Activated CD4-positive, alpha-beta T cell treated with anti-CD3 and anti-CD28 coated beads, Interleukin-2, amount 50 U/mL, for 48 hours (primary cell): ENCODE data around the gene FNDC3B.

Experiments
- DNase-seq, 2 experiments: peaks; one replicate each; pipeline ENCODE4 v3.0.0-alpha.2; 2020

The FNDC3B gene

DNA sequence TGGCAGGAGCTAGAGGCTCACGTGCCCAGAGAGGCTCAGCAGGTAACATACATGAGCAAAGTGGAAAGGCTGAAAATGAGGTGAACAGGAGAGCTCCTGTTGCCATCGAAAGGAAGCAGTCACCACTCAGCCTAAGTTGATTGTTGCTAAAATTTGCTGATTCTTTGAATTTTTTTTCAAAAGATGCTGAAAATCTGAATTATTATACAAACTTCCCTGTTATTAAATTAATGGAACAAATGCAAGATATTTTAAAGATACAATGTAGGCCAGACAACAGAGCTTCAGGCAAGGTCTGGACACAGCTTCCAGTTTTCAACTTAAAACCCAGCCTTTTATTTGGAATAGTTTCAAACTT is 257.6 kb downstream of the FNDC3B start:
- DNase-seq = no peak

- DNase-seq = no peak
These were observed 258.9 kb downstream of the FNDC3B start for GRCh38 chr3:172298247-172298646.

DNA sequence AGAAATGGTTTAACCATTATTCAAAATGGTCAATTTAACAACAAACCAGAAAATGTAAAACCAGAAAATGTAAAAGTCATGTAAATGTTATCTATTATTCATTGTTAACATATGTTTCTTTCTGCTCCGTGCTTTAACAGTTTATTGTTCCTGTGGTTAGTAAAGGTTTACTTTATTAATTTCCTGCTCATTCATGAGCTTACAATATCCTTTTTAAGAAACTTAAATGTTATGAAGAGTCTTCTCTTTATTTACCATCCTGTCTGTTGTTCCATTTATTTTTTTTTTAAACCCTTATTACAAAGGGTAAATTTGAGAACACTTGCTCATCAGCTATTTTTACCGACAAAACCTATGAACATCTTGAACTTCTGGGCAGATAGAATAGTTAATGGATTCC is 260.8 kb downstream of the FNDC3B start:
- no peak for DNase-seq

DNA sequence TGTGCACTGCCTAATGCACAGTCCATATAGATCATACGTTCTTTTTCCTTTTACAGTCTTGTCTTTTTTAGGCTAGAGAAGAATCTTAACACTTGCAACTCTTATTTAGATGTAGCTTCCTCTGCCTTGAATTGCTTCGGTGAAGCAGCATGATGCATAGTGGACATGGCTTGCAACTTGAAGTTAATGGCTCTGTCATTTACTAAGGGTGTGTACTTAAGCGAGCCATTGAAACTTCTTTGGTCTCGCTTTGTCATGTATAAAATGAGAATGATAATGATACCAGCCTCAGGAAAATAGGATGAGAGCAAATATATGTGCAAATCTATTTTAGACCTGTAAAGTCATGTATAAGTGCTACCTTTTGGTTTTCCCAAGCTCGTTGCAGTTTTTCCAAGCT is 261.5 kb downstream of the FNDC3B start:
- DNase-seq = no peak

- no peak for DNase-seq
These were observed 262.8 kb downstream of the FNDC3B start for GRCh38 chr3:172302203-172302602.

DNA sequence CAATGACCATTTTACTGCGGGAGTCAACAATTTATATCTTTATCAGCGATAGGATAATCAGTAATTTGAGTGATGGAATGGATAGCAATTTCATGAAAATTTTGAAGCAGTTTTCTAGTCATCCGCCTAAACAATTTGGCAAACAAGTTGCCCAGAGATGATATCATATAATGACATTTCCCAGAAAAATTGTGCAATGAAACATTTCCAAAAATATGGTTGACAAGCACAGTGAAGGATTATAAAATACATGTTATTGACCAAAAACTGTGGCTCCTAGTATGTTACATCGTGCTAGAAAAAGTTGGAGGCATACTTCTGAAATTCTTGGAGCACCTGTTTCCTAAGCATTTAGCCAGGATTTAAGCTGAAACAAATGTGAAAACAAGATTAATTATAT is 263.8 kb downstream of the FNDC3B start:
- no peak for DNase-seq

DNA sequence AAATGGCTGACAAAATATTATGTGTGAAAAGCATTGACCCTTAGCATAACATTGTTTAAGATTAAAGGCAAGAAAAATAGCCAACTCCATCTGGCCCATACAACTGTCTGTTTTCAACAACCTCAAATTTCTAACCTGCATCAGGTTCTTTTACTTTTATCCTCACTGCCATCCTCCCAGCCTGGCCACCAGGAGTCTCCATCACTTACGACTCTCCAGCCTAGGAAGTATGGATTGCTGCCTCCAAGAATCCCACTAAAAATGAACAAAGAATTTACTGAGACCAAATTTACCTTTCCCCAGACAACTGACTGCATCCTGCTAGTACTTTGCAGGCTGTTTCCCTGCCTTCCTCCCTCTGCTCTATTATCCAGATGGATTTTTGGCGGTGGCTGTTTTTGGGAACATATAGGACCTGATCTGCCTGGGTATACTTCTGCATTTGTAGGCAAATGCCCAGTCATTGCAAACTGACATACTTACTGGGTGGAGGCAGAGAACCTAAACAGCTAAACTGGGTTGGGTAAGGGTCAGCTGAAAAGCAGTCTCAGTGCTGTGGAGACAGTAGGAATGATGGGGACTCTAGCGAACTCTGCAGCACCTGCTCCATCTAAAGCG is 264.7 kb downstream of the FNDC3B start:
- no peak for DNase-seq

DNA sequence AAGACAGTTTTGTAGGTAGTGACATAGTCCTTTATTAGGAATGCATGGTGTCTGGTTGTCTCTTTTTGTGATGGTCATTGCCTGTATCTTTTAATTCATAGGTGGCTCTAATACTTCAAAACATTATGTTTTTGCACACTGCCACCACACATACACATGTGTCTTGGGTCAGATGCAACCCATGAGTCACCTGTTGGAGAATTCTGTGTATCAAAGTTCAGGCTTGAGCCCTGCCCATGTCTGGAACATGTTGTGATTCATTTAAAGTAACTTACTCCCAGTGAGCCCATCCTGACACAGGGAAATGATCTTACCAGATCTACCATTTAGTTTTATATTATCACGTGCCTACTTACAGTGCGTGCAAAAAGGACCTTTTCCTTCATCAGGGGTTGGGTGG is 266.2 kb downstream of the FNDC3B start:
- DNase-seq = no peak

DNA sequence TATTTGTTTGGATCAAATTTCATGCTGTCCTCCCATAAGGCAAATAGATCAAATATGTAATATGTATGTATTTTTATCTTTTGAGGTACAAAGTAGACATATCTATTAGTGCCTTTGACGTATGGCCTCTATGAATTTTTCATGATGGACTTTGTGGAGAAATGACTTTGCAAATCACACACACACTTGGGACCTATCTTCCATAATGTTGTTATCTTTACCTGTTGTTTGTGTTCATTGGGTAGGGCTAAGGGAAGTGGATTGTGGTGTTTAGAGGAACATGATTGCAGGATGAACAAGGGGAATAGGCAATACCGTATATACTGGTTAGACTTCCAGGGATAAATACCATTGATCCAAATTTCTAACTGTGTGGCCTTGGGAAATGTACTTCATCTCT is 266.6 kb downstream of the FNDC3B start:
- DNase-seq = no peak

DNA sequence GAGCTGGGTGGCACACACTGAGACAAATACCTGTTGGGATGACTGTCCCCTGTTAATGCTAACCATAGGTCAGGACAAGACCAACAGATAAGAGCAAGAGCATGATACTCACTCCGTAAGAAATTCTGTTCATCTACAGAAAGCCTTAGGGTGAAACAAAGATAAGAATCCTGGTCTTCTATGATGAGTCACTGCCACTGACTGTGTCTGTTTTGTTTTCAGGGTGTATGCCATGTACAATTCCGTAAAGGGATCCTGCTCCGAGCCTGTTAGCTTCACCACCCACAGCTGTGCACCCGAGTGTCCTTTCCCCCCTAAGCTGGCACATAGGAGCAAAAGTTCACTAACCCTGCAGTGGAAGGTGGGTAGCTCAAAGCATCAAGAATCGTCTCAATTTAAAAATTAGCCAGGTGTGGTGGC is 267.8 kb downstream of the FNDC3B start:
- no peak for DNase-seq

DNA sequence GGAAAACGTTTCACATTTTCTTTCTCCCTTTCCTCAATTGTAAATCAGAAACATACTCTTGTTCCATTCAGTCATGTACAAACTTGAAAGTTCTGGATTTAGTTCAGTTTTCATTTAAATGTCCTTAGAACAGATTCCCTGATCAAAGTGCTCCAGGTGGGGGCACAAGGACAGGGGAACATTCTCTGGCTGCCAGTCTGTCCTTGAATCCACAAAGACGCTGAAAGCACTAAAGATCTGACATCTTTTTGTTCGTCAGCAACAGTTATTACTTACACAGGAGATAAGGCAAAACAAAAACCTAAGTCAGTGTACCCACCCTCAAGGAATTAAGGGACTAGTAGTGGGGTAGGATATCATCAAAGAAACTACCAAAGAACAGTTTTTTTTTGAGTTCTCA is 269.7 kb downstream of the FNDC3B start:
- DNase-seq = no peak

DNA sequence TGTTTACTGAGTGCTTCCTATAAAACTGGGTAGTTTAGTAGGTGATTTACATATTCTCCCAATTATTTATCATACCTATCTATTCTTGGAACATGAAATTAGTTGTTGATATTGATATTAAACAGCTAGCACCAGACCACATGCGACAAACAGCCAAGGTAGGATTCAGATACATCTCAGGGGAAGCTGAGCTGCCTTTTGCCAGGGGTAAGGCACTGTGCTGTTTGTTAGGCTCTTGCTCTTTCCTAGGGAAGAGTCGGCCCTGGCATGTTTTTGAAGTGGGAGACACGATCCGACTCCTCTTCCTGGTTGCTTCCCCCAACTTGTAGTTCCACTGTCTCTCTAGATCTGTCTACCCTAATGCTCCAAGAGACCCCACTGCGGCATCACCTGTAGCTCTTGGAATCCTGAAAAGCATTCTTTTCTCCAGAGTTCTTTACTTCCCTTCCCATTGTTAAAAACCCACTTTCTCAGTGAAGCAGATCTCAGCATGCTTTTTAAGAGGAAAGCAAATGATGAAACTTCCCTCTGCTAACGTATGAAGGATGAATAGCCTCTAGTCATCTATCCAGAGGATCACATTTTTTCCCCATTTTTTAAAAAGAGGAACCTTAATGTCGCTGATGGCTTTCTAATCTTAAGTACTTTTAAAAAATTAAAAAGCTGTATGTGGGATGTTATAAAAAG is 270.5 kb downstream of the FNDC3B start:
- no peak for DNase-seq

DNA sequence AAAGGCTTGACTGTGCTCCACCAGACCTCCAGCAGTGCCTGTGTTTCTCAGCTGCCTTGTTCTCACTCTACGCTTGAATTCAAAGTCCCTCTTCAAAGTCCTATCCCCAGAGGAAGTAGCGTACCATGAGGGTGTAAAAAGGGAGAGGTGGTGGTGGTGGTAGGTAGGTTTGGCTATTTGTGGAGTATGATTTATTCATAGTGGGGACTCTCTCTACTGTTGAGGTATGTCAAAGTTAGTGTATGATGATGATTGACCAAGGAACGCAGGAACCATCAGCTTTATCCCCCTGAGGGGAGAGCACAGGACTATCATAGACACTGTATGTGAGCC is 271.0 kb downstream of the FNDC3B start:
- DNase-seq = no peak

DNA sequence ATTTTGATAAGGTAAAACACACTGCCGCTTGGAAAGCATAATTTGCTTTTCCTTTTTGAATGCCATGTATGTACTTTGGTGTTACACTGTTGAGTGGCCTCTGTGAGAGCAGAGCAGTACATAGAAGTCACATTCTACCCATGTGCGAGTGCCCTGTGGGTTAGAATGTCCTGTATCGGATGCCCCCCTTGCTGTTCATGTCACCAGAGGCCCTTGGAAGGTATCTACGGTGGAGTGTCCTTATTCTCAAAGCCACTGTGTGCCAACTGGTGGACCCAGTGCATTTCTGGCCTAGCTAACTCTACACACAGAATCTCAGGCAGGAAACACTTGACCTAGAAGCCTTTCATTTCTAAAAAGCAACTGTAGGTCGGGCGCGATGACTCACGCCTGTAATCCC is 271.8 kb downstream of the FNDC3B start:
- DNase-seq = no peak

GRCh38 chr3:172312001-172312400 is 272.6 kb downstream of the FNDC3B start:
- DNase-seq = no peak

GRCh38 chr3:172312711-172313110 is 273.3 kb downstream of the FNDC3B start:
- no peak for DNase-seq

GRCh38 chr3:172313671-172314070 is 274.3 kb downstream of the FNDC3B start:
- DNase-seq = no peak

DNA sequence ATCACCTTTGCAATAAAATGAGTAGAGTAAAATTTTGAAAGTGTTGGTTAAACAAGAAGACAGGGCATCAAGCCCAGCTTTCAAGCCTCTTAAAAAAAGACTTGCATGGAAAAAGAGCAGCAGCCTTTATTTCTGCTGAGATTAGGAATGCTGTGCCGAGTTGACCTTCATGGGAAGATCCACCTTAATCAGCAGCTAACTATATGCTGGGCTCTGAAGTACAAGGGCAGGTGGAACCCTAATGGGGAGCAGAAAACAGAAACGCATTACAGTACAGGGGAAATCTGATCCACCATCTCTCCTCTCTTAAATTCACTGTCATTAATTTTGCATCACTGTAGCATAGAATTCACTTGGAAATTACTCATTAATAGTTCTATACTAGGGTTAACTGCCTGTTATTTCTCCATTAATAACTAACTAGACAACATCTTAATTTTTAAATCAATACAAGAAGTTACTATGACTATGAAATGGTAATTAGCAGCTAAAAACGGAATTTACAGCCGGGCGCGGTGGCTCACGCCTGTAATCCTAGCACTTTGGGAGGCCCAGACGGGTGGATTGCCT is 275.3 kb downstream of the FNDC3B start:
- DNase-seq = no peak

GRCh38 chr3:172315401-172316091 is 276.2 kb downstream of the FNDC3B start:
- peak in 1 of 2 experiments; percentile 8 for DNase-seq

DNA sequence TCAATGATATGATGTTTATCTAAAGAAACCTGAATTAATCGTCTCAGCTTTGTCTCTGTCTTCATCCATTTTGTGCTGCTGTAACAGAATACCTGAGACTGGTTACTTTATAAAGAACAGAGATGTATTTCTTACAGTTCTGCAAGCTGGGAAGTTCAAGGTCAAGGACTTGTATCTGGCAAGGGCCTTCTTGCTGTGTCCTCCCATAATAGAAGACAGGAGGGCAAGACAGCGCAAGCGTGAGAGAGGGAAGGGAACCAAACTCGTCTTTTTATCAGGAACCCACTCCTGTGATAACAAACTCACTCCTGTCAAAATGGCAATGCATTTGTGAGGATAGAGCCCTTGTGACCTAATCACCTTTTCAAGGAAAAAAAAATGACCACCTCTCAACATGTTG is 277.4 kb downstream of the FNDC3B start:
- DNase-seq = no peak

DNA sequence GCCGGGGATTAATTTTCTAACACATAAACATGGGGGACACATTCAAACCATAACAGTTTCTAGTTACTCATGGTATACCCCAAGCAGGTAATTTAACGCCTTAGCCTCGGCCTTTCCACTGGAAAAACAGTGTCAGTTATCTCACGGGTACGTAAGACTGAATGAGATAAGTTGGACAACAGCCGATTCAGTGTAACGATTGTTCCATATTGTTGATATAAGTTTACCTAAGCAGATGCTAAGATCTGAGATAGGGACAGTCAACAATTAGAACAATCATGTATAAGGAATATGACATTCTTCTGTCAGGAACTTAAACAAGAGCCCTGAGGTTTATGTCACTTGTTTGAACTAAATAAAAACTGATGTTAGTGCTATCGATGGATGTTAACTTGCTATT is 278.1 kb downstream of the FNDC3B start:
- no peak for DNase-seq

DNA sequence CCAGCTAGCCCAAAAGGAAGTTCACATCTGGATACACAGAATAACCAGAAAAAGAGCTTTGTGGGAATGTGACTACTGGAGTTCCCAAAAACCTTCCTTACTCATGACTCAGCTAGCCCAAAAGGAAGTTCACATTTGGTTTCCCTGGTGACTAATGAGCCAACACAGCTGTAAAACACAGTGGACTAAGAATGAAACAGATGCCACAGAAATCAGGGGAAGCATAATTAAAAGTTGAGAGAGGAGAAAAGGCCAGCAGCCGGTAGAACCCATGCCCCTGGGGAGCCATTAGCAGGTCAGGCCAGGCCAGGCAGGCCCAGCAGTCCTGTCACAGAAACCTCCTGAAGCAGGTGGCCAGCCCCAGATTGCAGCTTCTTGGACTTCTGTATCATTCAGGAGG is 278.6 kb downstream of the FNDC3B start:
- DNase-seq = no peak

GRCh38 chr3:172319595-172319994 is 280.2 kb downstream of the FNDC3B start:
- DNase-seq = no peak

DNA sequence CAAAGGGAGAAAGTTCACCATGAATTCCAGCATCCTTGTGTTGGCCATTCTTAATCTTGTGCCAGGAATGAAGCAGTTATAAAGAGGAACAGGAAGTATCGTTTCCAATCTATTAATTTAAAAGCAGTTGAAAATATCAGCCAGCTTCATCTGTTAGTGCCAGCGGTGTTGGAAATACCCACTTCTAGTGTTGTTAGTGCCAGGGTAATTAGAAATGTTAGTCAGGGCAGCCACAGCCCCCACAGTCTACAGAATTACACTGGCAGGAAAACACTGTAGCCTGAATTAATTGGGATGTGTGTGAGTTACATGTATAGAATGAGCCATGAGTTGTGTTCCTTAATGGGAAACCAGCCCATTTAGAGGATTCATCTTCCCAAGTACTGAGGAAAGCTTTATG is 281.1 kb downstream of the FNDC3B start:
- no peak for DNase-seq
